DMS 273 (cell line): ENCODE measurements around the gene SH3YL1.
A peak's percentile ranks its signal among the peaks of the same experiment; 100 is the strongest.

Experiments used
- DNase-seq: peaks from one replicate; lab custom pipeline; 2025; ENCODE audit not compliant: unreplicated experiment; lab: John Stamatoyannopoulos, UW

The SH3YL1 gene

DNA sequence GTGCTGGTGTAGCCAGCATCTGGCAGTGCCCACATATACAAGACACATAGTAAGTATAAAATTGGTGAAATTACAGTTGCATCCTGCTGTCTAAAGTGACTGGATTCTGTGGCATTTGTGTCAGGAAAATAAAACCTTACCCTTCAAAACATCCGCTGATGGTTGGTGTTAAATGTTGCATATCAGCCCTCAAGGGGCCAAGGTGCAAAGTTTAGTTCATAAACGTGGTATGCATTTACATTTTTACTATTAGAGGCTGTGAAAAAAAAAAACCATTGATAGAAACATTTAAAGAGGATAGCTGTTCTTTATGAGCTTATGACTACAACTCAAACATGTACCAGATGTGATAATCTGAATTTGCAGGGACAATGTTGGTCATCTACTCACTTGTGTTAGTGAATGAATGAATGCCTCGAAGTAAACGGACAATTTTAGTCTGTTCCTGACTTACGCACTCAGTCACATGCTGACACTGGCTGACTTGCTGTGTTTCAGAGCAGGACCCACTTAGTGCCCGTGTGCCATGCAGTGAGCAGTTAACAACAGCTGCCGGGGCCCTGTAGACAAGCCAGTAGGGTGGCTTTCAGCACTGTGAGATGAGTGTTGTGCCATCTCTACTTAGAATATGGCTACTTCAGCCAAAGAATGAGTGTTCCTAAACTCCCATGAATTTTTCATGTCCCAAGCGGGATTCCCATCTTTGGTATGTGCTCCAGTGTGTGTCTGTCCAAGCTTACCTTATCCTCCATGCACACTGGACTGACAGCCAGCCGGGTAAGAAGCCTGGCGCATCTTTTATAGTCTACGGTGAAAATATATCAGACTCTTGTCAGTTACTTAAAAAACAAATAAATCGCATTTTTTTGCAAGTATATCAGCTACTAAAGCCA, 18.8 kb upstream of the SH3YL1 start:
- DNase-seq: no peak

DNA sequence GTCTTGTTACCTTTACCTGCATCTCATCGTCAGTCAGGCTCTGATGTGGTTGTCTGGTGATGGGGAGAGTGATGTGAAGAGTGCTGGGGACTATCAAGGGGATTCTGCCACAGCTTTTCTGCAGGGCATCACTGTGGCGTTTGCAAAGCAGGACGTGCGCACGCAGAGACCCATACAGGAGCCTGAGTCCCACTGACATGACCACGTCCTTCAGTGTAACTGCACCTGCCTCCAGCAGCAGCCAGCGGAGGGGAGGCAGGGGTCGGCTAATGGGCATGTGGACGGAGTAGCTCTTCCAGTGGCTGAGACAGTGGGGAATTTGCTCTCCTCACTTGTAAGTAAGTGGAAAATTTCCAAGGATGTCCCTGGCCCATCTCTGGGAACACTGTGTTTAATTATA, 17.5 kb upstream of the SH3YL1 start:
- DNase-seq: no peak

GRCh38 chr2:280650-281110, 16.8 kb upstream of the SH3YL1 start:
- DNase-seq: no peak

DNA sequence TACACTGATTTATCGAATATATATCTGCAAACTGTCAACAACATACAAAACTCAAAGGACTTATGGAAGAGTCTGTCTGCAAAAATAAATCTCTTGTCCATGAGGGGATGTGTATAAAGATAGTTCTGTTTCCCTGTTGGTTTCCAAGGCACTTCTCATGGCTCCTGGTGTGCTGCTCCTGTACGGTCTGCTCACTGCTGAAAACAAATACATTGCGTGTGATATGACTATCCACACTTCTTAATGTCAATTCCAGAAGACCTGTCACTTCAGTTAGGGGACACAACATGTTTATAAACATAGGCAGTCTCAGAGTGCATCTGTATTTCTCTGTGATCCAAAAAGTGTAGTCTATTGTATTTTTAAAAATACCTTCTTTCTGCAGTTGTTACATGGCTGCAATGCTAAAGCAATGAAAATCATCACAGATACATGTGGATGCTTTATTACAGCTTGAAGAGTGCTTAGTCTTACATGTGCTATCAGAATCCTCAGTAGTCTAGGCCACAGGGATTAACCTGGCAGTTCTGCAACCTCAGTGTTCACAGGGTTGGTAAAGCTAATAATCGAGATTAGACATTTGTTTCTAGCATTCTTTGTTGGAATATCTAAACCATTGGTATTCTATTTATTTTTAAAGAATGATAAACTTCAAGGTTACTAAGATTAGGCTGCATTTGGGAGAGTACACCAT, 16.3 kb upstream of the SH3YL1 start:
- no peak for DNase-seq

- DNase-seq: no peak
Observed at GRCh38 chr2:279366-279765, 15.5 kb upstream of the SH3YL1 start.

DNA sequence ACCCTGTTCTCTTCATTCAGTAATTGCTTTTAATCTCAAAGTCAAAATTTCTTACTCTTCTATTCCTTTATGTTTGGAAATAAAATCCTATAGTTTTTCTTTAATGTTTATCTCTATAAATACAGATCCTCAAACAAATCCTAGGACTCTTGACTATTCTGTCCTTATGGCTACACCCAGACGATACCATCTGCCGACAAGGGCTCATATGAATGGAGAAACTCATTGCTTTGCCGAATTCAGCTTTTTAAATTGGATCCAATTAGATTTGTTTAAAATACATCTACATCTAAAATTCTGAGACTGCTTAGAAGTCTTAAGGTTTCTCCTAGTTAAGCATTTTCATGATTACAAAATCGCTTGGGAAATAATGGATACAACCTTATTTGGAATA, 15.1 kb upstream of the SH3YL1 start:
- no peak for DNase-seq

DNA sequence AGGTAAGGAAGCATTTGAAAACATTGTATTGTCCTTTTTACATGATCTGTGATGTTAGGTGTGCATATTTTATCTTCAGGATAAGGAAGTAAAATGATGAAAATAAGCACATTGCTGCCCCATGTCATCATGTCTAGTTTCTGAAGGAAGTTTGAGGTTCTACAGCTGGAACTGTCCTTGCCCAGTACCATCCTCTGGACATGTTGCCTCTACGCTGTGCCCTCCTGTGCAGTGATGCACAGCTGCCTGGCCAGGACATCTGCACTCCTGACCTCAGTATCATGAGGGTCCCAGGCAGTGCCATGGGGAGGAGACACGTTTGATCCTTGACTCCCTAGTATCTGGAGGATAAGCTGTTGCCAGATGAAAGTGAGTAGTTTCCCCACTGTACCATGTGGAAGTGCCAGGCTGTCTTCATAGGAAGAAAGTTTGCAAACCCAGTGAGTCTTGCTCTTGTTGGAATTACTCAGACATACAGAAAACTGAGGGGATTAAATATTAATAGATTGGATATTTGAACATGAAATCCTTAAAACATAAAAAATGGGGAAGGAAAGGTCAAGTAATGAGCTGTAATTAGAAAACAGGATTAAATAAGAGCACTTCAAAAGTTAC, 14.6 kb upstream of the SH3YL1 start:
- DNase-seq: no peak

- no peak for DNase-seq
Observed at GRCh38 chr2:275466-275865, 11.6 kb upstream of the SH3YL1 start.

GRCh38 chr2:274503-274902, 10.7 kb upstream of the SH3YL1 start:
- no peak for DNase-seq

DNA sequence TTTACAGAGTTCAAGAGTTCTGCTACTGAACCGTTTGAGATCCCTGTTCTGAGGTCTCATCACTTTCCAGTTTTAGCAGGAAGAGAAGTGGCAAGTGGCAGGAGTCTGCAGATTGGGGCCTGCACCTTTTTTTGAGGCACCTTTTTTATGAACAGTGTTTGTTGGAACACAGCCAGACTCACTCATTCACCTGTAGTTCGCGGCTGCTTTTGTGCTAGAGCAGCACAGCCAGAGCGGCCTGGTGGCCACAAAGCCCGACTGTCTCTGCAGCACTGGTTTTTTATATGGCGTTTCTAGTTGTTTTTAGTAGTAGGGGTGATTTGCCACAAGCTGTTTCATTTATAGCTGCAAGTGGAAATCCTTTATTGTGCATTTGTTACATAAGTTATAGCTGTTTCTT, 9.5 kb upstream of the SH3YL1 start:
- DNase-seq: no peak

DNA sequence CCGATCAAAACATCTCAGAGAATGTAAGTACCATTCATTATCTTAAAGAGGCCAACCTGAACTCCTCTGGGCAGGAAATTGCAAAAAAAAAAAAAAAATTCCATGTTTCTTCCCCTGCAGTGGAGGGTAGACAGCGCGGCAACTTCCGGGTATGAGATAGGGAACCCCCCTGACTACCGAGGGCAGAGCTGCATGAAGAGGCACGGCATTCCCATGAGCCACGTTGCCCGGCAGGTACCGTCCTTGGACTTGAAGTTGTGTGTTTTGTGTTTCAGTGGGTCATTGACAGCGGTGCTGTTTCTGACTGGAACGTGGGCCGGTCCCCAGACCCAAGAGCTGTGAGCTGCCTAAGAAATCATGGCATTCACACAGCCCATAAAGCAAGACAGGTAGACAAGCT, 8.1 kb upstream of the SH3YL1 start:
- DNase-seq: no peak

- no peak for DNase-seq
Observed at GRCh38 chr2:270861-271260, 7.0 kb upstream of the SH3YL1 start.

- DNase-seq: no peak
Observed at GRCh38 chr2:269356-270030, 5.7 kb upstream of the SH3YL1 start.

DNA sequence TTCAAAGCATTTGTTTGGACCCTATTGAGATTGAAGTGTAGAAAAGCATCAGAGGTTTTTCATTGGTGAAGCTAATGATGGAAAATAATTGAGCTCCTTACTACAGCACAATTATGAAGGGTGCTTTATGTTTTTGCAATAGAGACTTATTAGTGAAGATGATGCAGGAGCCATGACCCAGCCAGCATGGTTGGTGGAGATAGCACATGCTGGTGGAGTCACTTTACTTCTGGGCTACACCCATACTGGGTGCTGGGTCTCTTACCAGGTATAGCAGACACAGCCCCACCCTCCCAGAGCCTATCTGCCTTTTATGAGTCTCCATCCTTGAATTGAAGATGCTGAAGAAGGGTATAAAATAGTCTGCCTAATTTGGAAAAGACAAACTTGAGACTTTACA, 4.5 kb upstream of the SH3YL1 start:
- DNase-seq: no peak

GRCh38 chr2:264493-265468, 949 bp upstream of the SH3YL1 start, which contains the start of gene ACP1:
Gene ACP1 (plus strand): TSS chr2:264947. CDS start chr2:264965, 18 bp downstream.
- DNase-seq: peak; percentile 98

DNA sequence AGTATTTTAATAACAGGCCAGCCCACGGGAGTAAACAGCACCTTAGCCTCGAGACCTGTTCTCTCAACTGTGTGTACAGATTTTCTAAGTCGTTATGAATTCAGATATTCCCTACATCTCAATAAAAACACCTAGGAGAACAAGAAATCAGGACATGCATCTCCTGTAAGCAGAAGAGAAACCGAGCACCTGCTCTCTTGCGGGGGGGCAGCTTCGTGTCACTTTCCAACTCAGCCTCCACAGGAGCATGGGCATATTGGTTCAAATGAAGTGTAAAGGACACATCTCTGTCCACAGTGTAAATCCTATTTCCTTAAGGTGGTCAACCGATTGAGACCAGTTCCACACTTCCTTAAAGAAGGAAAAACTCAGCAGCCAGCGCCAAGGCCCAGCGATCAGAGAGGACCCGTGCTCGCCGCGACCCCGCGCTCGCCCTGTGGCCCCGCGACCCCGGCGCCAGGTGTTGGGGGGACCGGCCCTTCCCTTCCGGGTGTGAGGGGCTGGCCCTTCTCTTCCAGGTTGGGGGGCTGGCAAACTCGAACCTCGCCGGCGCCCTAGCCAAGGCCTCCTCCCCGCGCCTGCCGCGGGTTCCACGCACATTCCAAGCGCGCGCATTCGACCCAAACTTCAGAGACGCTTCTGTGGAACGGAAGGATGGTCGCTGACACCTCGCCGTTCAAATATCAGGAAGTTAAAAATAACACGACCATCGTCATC, 652 bp downstream of the SH3YL1 start:
- DNase-seq: no peak

DNA sequence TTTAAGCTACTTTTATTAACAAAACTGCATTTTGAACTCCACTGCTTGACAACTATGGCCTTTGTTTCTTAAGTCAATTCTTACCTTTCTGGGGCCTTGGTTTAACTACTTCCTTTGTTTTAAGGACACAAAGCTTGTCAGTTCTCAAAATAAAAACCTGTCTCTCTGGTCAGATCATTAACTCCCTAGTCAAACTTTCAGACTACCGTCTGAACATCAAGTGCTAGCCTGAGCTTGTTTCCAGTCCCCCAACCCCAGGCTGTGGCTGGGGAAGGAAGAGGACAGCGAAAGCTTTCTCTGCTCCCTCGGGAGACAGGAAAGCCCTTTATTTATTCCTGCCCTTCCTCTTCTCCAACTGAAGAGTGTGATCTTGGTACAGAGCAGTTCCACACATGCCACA, 1.7 kb downstream of the SH3YL1 start:
- DNase-seq: no peak

DNA sequence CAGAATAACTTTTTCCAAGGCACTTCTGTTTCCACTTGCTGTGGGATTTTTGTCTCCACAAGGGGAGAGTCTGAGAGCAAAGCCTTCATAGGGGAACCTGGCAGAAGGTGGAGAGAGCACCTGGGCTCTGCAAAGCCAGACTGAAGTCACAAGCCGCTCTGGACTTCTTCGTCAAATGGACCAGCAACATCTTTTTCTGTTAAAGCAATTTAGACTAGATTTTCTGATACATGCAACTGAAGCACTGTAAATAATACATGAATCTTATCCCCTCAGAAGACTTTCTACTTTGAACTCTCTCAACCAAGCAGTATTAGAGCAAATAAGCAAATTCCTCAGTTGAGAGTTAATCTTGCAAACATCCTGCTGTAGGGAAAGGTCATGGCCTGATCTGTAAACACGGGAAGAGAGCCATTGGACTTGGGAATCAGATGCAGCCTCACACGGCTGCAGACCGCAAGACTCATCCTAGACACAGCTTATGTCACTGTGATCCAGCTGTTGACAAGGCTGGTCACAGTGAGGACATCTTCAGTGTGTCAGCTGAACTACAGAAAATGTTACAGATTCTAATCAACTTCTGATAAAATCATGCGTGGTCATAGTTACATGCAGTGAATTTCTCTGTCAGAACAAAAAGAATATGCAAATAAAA, 3.2 kb downstream of the SH3YL1 start:
- no peak for DNase-seq

- no peak for DNase-seq
Observed at GRCh38 chr2:259789-260331, 4.0 kb downstream of the SH3YL1 start.
